H1 (cell line): ENCODE measurements around the gene IFI27L1. TPM values are rescaled to one million over a fixed set of nuclear protein-coding genes. Genes with fewer than 3 reads are reported as not detected.

Source experiments
- CTCF ChIA-PET: fragments of 300-600 bp; sonication (Branson Sonifier 250); formaldehyde crosslinking; loops from one replicate; lab custom pipeline; 2021; ENCODE audit not compliant: partially characterized antibody; lab: Charles Lee
- POLR2A ChIA-PET: fragments of 300-600 bp; sonication (Branson Sonifier 250); formaldehyde crosslinking; loops from one replicate; lab custom pipeline; 2021; ENCODE audit warnings: inconsistent platforms; ENCODE audit not compliant: partially characterized antibody; lab: Charles Lee
- DNase-seq, 2 experiments: peaks; one replicate each; pipeline versions ENCODE4 v3.0.0 to v3.0.0-alpha.2; 2010 to 2022; ENCODE audit warnings: low spot score in 2 of 2, low read depth in 1 of 2, mixed read lengths in 1 of 2
- FAIRE-seq: peaks from 2 replicates; lab custom pipeline; 2011; peaks lifted over from hg19 to GRCh38; lab: Jason Lieb, UNC
- H2AFZ ChIP-seq: 2 replicates; pipeline ENCODE4 v1.8.1; 2012; ENCODE audit warnings: low read length, inconsistent platforms
- H2AK5ac ChIP-seq: 2 replicates; pipeline ENCODE4 v1.6.1; 2013; ENCODE audit warnings: low read depth, low read length
- H2BK120ac ChIP-seq: replicated peaks from 2 replicates; pipeline ENCODE3; 2013; ENCODE audit warnings: low read depth, low read length, inconsistent platforms
- H2BK12ac ChIP-seq: 2 replicates; pipeline ENCODE4 v1.6.1; 2013; ENCODE audit warnings: low read depth, low read length
- H2BK15ac ChIP-seq: 2 replicates; pipeline ENCODE4 v1.6.1; 2013; ENCODE audit warnings: low read length
- H2BK20ac ChIP-seq: 2 replicates; pipeline ENCODE4 v1.6.1; 2013; ENCODE audit warnings: low read length
- H2BK5ac ChIP-seq: 2 replicates; pipeline ENCODE4 v1.6.1; 2013; ENCODE audit warnings: low read depth, low read length
- H3K14ac ChIP-seq: 2 replicates; pipeline ENCODE4 v1.6.1; 2013; ENCODE audit warnings: inconsistent platforms; ENCODE audit not compliant: insufficient read length
- H3K18ac ChIP-seq: 2 replicates; pipeline ENCODE4 v1.6.1; 2013; ENCODE audit warnings: low read length; ENCODE audit errors: extremely low read depth
- H3K23ac ChIP-seq: 2 replicates; pipeline ENCODE4 v1.6.1; 2013; ENCODE audit warnings: inconsistent platforms; ENCODE audit not compliant: insufficient read length
- H3K23me2 ChIP-seq: 2 replicates; pipeline ENCODE4 v1.6.1; 2013; ENCODE audit warnings: low read depth, low read length
- H3K27ac ChIP-seq: 2 replicates; pipeline ENCODE4 v1.6.1; 2011; ENCODE audit warnings: low read depth, low read length, inconsistent platforms
- H3K27me3 ChIP-seq, 4 experiments: replicated peaks in 1 of 4; 1 replicate in 1 of 4; 2 replicates in 3 of 4; pipeline versions ENCODE4 v1.6.1 to v1.8.1; 2011 to 2013; ENCODE audit warnings: low read length in 3 of 4, mild to moderate bottlenecking in 3 of 4, inconsistent platforms in 2 of 4, mixed read lengths in 2 of 4, moderate library complexity in 1 of 4; ENCODE audit not compliant: control insufficient read depth in 3 of 4, insufficient read depth in 3 of 4; ENCODE audit errors: extremely low read depth in 1 of 4
- H3K36me3 ChIP-seq, 4 experiments: 2 replicates each; pipeline versions ENCODE4 v1.6.1 to v1.8.1; 2011 to 2013; ENCODE audit warnings: mild to moderate bottlenecking in 4 of 4, low read length in 3 of 4, moderate library complexity in 2 of 4, control low read depth in 1 of 4, inconsistent platforms in 1 of 4; ENCODE audit not compliant: insufficient read depth in 4 of 4, control insufficient read depth in 2 of 4
- H3K4ac ChIP-seq: replicated peaks from 2 replicates; pipeline ENCODE3; 2013; ENCODE audit warnings: low read length, low read depth, mixed read lengths, inconsistent platforms; ENCODE audit not compliant: insufficient read length
- H3K4me1 ChIP-seq, 4 experiments: replicated peaks in 1 of 4; 1 replicate in 1 of 4; 2 replicates in 3 of 4; pipeline versions ENCODE4 v1.6.1 to v1.8.1; 2011 to 2013; ENCODE audit warnings: low read length in 3 of 4, inconsistent platforms in 2 of 4, mixed read lengths in 1 of 4; ENCODE audit not compliant: insufficient read depth in 4 of 4, control insufficient read depth in 3 of 4
- H3K4me2 ChIP-seq, 2 experiments: 2 replicates each; pipeline versions ENCODE4 v1.6.1 to v1.8.1; 2011 to 2013; ENCODE audit warnings: low read depth in 2 of 2, low read length in 2 of 2, control low read depth in 1 of 2, inconsistent platforms in 1 of 2, mild to moderate bottlenecking in 1 of 2; ENCODE audit not compliant: insufficient read depth in 1 of 2
- H3K4me3 ChIP-seq, 4 experiments: fragments of 200-600, 300-600 bp in 1 of 4; sonication (generic), shearing (Covaris generic), sonication (Bioruptor Twin) in 1 of 4; 2 replicates each; pipeline versions ENCODE4 v1.5.1 to v1.8.1; 2011 to 2016; ENCODE audit warnings: low read length in 4 of 4, low read depth in 3 of 4, control low read depth in 2 of 4, inconsistent platforms in 2 of 4, mild to moderate bottlenecking in 2 of 4, mixed read lengths in 1 of 4, moderate library complexity in 1 of 4; ENCODE audit not compliant: insufficient read depth in 2 of 4; ENCODE audit errors: extremely low read depth in 1 of 4
- H3K56ac ChIP-seq: replicated peaks from 2 replicates; pipeline ENCODE3; 2013; ENCODE audit warnings: low read depth, mild to moderate bottlenecking, mixed read lengths, low read length, inconsistent platforms; ENCODE audit not compliant: insufficient read length
- H3K79me1 ChIP-seq: 2 replicates; pipeline ENCODE4 v1.6.1; 2013; ENCODE audit warnings: low read depth, low read length, control low read depth
- H3K79me2 ChIP-seq, 2 experiments: 2 replicates each; pipeline versions ENCODE4 v1.6.1 to v1.8.1; 2012 to 2013; ENCODE audit warnings: low read length in 2 of 2, mild to moderate bottlenecking in 2 of 2, inconsistent platforms in 1 of 2; ENCODE audit not compliant: insufficient read depth in 2 of 2, control insufficient read depth in 1 of 2
- H3K9ac ChIP-seq, 4 experiments: replicated peaks in 1 of 4; 1 replicate in 1 of 4; 2 replicates in 3 of 4; pipeline versions ENCODE4 v1.6.1 to v1.8.1; 2011 to 2013; ENCODE audit warnings: low read depth in 3 of 4, low read length in 3 of 4, control low read depth in 2 of 4, mild to moderate bottlenecking in 2 of 4, moderate library complexity in 2 of 4, inconsistent platforms in 1 of 4; ENCODE audit errors: extremely low read depth in 1 of 4
- H3K9me3 ChIP-seq, 2 experiments: 2 replicates each; pipeline versions ENCODE4 v1.6.1 to v1.8.1; 2012 to 2013; ENCODE audit warnings: mild to moderate bottlenecking in 2 of 2, moderate library complexity in 2 of 2, control low read depth in 1 of 2, inconsistent platforms in 1 of 2, low read depth in 1 of 2, low read length in 1 of 2, mixed read lengths in 1 of 2; ENCODE audit not compliant: insufficient read depth in 2 of 2
- H4K20me1 ChIP-seq, 2 experiments: replicated peaks in 1 of 2; 2 replicates each; pipeline versions ENCODE3 to v1.8.1; 2011 to 2013; ENCODE audit warnings: inconsistent platforms in 2 of 2, low read length in 2 of 2, mild to moderate bottlenecking in 1 of 2; ENCODE audit not compliant: insufficient read depth in 2 of 2, control insufficient read depth in 1 of 2
- H4K5ac ChIP-seq: 2 replicates; pipeline ENCODE4 v1.6.1; 2013; ENCODE audit warnings: low read length, low read depth, mixed read lengths, inconsistent platforms; ENCODE audit not compliant: insufficient read length
- H4K8ac ChIP-seq: 2 replicates; pipeline ENCODE4 v1.8.0; 2013; ENCODE audit warnings: mild to moderate bottlenecking, moderate library complexity, low read length, inconsistent platforms; ENCODE audit not compliant: insufficient read depth; ENCODE audit errors: extremely low read depth
- H4K91ac ChIP-seq: replicated peaks from 2 replicates; pipeline ENCODE3; 2013; ENCODE audit warnings: low read length, mixed read lengths, inconsistent platforms; ENCODE audit not compliant: insufficient read length
- BCL11A ChIP-seq, 2 experiments: IDR thresholded peaks; one replicate each; pipeline ENCODE4 v1.6.1; 2011; ENCODE audit warnings: low read depth in 2 of 2, low read length in 2 of 2, mild to moderate bottlenecking in 2 of 2
- CHD1 ChIP-seq: IDR thresholded peaks from 2 replicates; pipeline ENCODE4 v1.6.1; 2012; ENCODE audit warnings: low read depth, low read length, improper control_type of control experiment
- EP300 ChIP-seq, 2 experiments: IDR thresholded peaks; 1 replicate in 1 of 2; 2 replicates in 1 of 2; pipeline ENCODE4 v1.6.1; 2011 to 2012; ENCODE audit warnings: low read depth in 2 of 2, low read length in 2 of 2, mild to moderate bottlenecking in 2 of 2, borderline replicate concordance in 1 of 2, inconsistent platforms in 1 of 2, moderate library complexity in 1 of 2
- GABPA ChIP-seq: IDR thresholded peaks from 2 replicates; pipeline ENCODE4 v1.6.1; 2011; ENCODE audit warnings: mild to moderate bottlenecking, low read length, moderate library complexity, borderline replicate concordance; ENCODE audit not compliant: insufficient read depth
- HDAC6 ChIP-seq: IDR thresholded peaks from one replicate; pipeline ENCODE4 v1.7.1; 2012; ENCODE audit warnings: low read depth, mild to moderate bottlenecking, inconsistent platforms, low read length, moderate library complexity
- KDM1A ChIP-seq: fragments of 200-600, 300-600 bp; sonication (generic); IDR thresholded peaks from 2 replicates; pipeline ENCODE4 v1.7.1; 2016; ENCODE audit warnings: mild to moderate bottlenecking, low read length, borderline replicate concordance
- KDM5A ChIP-seq: fragments of 200-600 bp; IDR thresholded peaks from 2 replicates; pipeline ENCODE4 v1.7.1; 2012; ENCODE audit warnings: mild to moderate bottlenecking, low read length, inconsistent platforms, mixed read lengths
- RFX5 ChIP-seq: IDR thresholded peaks from 2 replicates; pipeline ENCODE4 v1.6.1; 2011; ENCODE audit warnings: low read depth, low read length, improper control_type of control experiment, borderline replicate concordance
- SIX5 ChIP-seq: IDR thresholded peaks from 2 replicates; pipeline ENCODE4 v1.6.1; 2011; ENCODE audit warnings: mild to moderate bottlenecking, low read depth, low read length
- SP4 ChIP-seq: IDR thresholded peaks from 2 replicates; pipeline ENCODE4 v1.6.1; 2012; ENCODE audit warnings: low read length, inconsistent platforms
- SRF ChIP-seq: IDR thresholded peaks from 2 replicates; pipeline ENCODE4 v1.6.1; 2011; ENCODE audit warnings: mild to moderate bottlenecking, low read depth, low read length, moderate library complexity
- TAF1 ChIP-seq: IDR thresholded peaks from 2 replicates; pipeline ENCODE4 v1.6.1; 2011; ENCODE audit warnings: mild to moderate bottlenecking, low read depth, low read length
- TBP ChIP-seq: IDR thresholded peaks from 2 replicates; pipeline ENCODE4 v1.6.1; 2011; ENCODE audit warnings: low read depth, low read length, improper control_type of control experiment
- TEAD4 ChIP-seq: IDR thresholded peaks from 2 replicates; pipeline ENCODE4 v1.6.1; 2012; ENCODE audit warnings: low read depth, low read length, inconsistent platforms, mixed read lengths
- YY1 ChIP-seq: IDR thresholded peaks from 2 replicates; pipeline ENCODE4 v1.6.1; 2011; ENCODE audit warnings: low read depth, mild to moderate bottlenecking, low read length
- WGBS, 2 experiments: shearing (Covaris generic) in 1 of 2; methylation state at CpG; one replicate each; pipeline versions ENCODE4 v1.1.6 to v1.1.7; 2013 to 2015; ENCODE audit warnings: low lambda C conversion rate in 2 of 2, mixed read lengths in 2 of 2, inconsistent platforms in 1 of 2, low coverage in 1 of 2, missing lambda C conversion rate in 1 of 2; ENCODE audit not compliant: insufficient replicate concordance in 2 of 2, insufficient coverage in 1 of 2, insufficient read length in 1 of 2; ENCODE audit errors: extremely low coverage in 1 of 2, missing lambda C conversion rate in 1 of 2; 5-methylcytosine and 5-hydroxymethylcytosine counted together
- polyA plus RNA-seq, 7 experiments: library from polyadenylated mRNA; depleted of rRNA in 3 of 7; stranded (reverse) in 5 of 7; unstranded in 2 of 7; fragments of >200 nt in 5 of 7; fragments of 200-250 nt in 2 of 7; gene quantifications; 1 replicate in 5 of 7; 2 replicates in 1 of 7; 4 replicates in 1 of 7; pipeline versions ENCODE4 v1.2.1 to v1.2.3, GENCODE V29; 2011 to 2013; ENCODE audit warnings: missing spikeins in 2 of 7, mixed read lengths in 2 of 7
- total RNA-seq: library from RNA; stranded (reverse); fragmentation: NEBNext Ultra II Directional; extraction: Animal tissue kit (Norgen Biotek cat#: 25700); gene quantifications from 2 replicates; pipeline ENCODE4 v1.2.1, GENCODE V29; 2021

IFI27L1 gene
- total and polyA plus RNA-seq, 2 of the 8 experiments (the other 6 are each of a cell fraction or from before 2014, with no cell fraction given) = 21.2 to 30.5 TPM

DNA sequence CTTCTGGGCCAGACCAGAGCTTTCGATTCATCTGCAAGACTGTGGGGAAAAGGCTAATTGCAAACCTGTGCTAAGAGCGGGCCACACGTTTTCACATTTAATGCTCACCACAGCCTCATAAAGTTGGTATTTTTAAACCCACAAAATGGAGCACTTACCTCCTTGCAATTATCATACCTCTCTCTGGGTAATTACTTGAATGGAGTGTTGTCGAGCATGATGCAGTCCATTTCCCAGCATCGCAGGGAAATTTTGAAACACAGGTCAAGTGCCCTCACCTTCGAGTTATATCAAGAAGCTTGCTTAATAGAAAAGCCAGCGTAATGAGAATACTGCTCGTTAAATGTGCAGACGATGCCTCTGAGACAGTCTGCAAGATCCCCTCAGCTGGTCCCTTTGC is 57.1 kb downstream of the IFI27L1 start:
- CTCF ChIA-PET = interaction anchor here (0.8 to 9.2 kb wide), 16 partner anchors 9 to 236 kb away, joined by 3 to 148 read pairs (median 8); partner anchors contain the start of gene IFI27L2
- TF ChIP-seq CHD1 (no peak), RFX5 (no peak), EP300 (IDR thresholded peaks at IDR 0.05; ENCODE audit: borderline replicate concordance in 1 of 2, low read depth in 2 of 2, low read length in 2 of 2) (no peak), YY1 (no peak), SIX5 (no peak), KDM5A (no peak), SRF (no peak), SP4 (no peak), HDAC6 (no peak), BCL11A (IDR thresholded peaks at IDR 0.05; ENCODE audit: low read depth in 2 of 2, low read length in 2 of 2) (no peak), TEAD4 (no peak), GABPA (no peak), KDM1A (no peak), TBP (no peak), TAF1 (no peak)

More for the DNA sequence above, 57.1 kb downstream of the IFI27L1 start:
- WGBS, 2 experiments = 95% methylated on average over 9 of the region's 9 CpGs; no CpG with 5 or more reads in 1 of the 2 experiments
- peaks cover 5 to 8% of the 10 kb centered on the region in 2 experiments; a peak in 1 of 4 replicates for H3K9me3 ChIP-seq
- no peak overlapping the region for H4K5ac ChIP-seq
- H3K27me3 ChIP-seq = no peaks in the 10 kb centered on the region
- no peak overlapping the region for H2AK5ac ChIP-seq
- H3K23ac ChIP-seq = no peak overlapping the region
- peaks cover 5 to 17% (median 8%) of the 10 kb centered on the region in 4 experiments; a peak in 6 of 7 replicates for H3K4me1 ChIP-seq
- no peak overlapping the region for H2BK20ac ChIP-seq
- no peak overlapping the region for H3K4me2 ChIP-seq
- POLR2A ChIA-PET = interaction anchor here (1.0 kb wide), 1 partner anchor 103 kb away, joined by 3 read pairs; no protein-coding TSS in a partner anchor
- no peaks in the 10 kb centered on the region for H4K20me1 ChIP-seq
- H3K56ac ChIP-seq = no peak overlapping the region
- no peak overlapping the region for H3K4me3 ChIP-seq
- no peaks in the 10 kb centered on the region; a peak in 1 of 8 replicates for H3K36me3 ChIP-seq
- no peak overlapping the region for H2BK120ac ChIP-seq
- H3K79me1 ChIP-seq = no peaks in the 10 kb centered on the region
- no peak overlapping the region for H4K8ac ChIP-seq
- DNase-seq (peak in 1 of 2 experiments; percentile 19), FAIRE-seq (no peak)
- H3K79me2 ChIP-seq = no peaks in the 10 kb centered on the region
- 0 out of 7 replicates have a peak overlapping the region, but pooled peaks of 1 of the 4 experiments have one; percentile 6 for H3K9ac ChIP-seq
- H2BK12ac ChIP-seq = no peak overlapping the region
- no peak overlapping the region for H3K27ac ChIP-seq
- H3K14ac ChIP-seq = no peak overlapping the region
- H3K23me2 ChIP-seq = no peaks in the 10 kb centered on the region
- no peak overlapping the region for H2BK15ac ChIP-seq
- no peak overlapping the region for H3K4ac ChIP-seq
- H2BK5ac ChIP-seq = no peak overlapping the region
- peak overlapping the region; percentile 47; the same call in 1 of the 2 replicates for H2AFZ ChIP-seq
- no peak overlapping the region for H3K18ac ChIP-seq
- no peak overlapping the region for H4K91ac ChIP-seq
